A549 treated with AZD9567 at 1 μM for 4 hours (cell line): ENCODE data around the gene WDR59. TPM values are rescaled to one million over a fixed set of nuclear protein-coding genes. Genes with fewer than 3 reads are reported as not detected.

ENCODE experiments used
- total RNA-seq: library from RNA; stranded (reverse); fragments of 200-300 nt; extraction: Qiagen RNA extraction; gene quantifications from 5 replicates; pipeline ENCODE4 v1.2.3, GENCODE V29; 2022; ENCODE audit not compliant: insufficient read depth

The WDR59 gene, protein sequence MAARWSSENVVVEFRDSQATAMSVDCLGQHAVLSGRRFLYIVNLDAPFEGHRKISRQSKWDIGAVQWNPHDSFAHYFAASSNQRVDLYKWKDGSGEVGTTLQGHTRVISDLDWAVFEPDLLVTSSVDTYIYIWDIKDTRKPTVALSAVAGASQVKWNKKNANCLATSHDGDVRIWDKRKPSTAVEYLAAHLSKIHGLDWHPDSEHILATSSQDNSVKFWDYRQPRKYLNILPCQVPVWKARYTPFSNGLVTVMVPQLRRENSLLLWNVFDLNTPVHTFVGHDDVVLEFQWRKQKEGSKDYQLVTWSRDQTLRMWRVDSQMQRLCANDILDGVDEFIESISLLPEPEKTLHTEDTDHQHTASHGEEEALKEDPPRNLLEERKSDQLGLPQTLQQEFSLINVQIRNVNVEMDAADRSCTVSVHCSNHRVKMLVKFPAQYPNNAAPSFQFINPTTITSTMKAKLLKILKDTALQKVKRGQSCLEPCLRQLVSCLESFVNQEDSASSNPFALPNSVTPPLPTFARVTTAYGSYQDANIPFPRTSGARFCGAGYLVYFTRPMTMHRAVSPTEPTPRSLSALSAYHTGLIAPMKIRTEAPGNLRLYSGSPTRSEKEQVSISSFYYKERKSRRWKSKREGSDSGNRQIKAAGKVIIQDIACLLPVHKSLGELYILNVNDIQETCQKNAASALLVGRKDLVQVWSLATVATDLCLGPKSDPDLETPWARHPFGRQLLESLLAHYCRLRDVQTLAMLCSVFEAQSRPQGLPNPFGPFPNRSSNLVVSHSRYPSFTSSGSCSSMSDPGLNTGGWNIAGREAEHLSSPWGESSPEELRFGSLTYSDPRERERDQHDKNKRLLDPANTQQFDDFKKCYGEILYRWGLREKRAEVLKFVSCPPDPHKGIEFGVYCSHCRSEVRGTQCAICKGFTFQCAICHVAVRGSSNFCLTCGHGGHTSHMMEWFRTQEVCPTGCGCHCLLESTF
- 27.3 to 52.9 TPM (median 30.1 TPM) in 5 replicates for total RNA-seq

GRCh38 chr16:74984529-74985296, at the start of gene WDR59:
WDR59 (minus strand) TSS chr16:74985123; CDS start chr16:74985017, 106 bp downstream.

GRCh38 chr16:74998481-74999218, 13.7 kb upstream of the WDR59 start, which contains the start of gene ZNRF1:
ZNRF1 (plus strand) TSS chr16:74999024; CDS start chr16:74999672, 648 bp downstream.

Other genes starting within 250 kb of the WDR59 start
- 26.0 to 41.4 TPM (median 27.7 TPM) in 5 replicates for gene FA2H, start 210.3 kb downstream of the WDR59 start, total RNA-seq
- 19.3 to 21.4 TPM (median 19.8 TPM) in 5 replicates for gene ZNRF1, start 13.9 kb upstream of the WDR59 start, total RNA-seq
- 0.63 to 1.4 TPM (median 0.85 TPM) in 5 replicates for gene LDHD, start 131.7 kb upstream of the WDR59 start, total RNA-seq
- gene ZFP1, start 163.4 kb upstream of the WDR59 start, total RNA-seq = 10.9 to 19.2 TPM (median 12.1 TPM) in 5 replicates
- gene CTRB2, start 222.0 kb upstream of the WDR59 start, total RNA-seq = 0.21 TPM in 1 of 5 replicates, not detected in the others
- not detected in 5 replicates for gene CTRB1, start 233.9 kb upstream of the WDR59 start, total RNA-seq